Measurements from ENCODE around the gene VTI1A.
"Not testable (repeated sequence)": the region's sequence is repeated elsewhere in the genome, so short reads cannot be mapped to it uniquely, and the experiment has no call there.

VTI1A gene

GRCh38 chr10:112728118-112728883 lies 281.3 kb downstream of the VTI1A start:
- no peak for DNase-seq

GRCh38 chr10:112728997-112729396 lies 282.0 kb downstream of the VTI1A start:
- no peak for DNase-seq

- DNase-seq, result not testable (repeated sequence)
Observed at GRCh38 chr10:112731450-112731849, 284.4 kb downstream of the VTI1A start.

GRCh38 chr10:112732277-112732921 lies 285.4 kb downstream of the VTI1A start:
- peak; percentile 28 for DNase-seq

GRCh38 chr10:112735041-112735695 lies 288.2 kb downstream of the VTI1A start:
- no peak for DNase-seq

- DNase-seq, result no peak
Observed at GRCh38 chr10:112738606-112739591, 291.9 kb downstream of the VTI1A start.

- no peak for DNase-seq
Observed at GRCh38 chr10:112739592-112740353, 292.8 kb downstream of the VTI1A start.

GRCh38 chr10:112741830-112742402 lies 294.9 kb downstream of the VTI1A start:
- no peak for DNase-seq

- DNase-seq, result no peak
Observed at GRCh38 chr10:112744181-112745096, 297.4 kb downstream of the VTI1A start.

- no peak for DNase-seq
Observed at GRCh38 chr10:112746329-112746728, 299.3 kb downstream of the VTI1A start.

GRCh38 chr10:112750427-112751167 lies 303.6 kb downstream of the VTI1A start:
- no peak for DNase-seq

GRCh38 chr10:112751651-112752050 lies 304.6 kb downstream of the VTI1A start:
- no peak for DNase-seq

GRCh38 chr10:112752288-112752687 lies 305.3 kb downstream of the VTI1A start:
- DNase-seq, result no peak

GRCh38 chr10:112753961-112754411 lies 307.0 kb downstream of the VTI1A start:
- DNase-seq, result peak; percentile 34

- peak; percentile 32 for DNase-seq
Observed at GRCh38 chr10:112755446-112756234, 308.6 kb downstream of the VTI1A start.

GRCh38 chr10:112756235-112756527 lies 309.2 kb downstream of the VTI1A start:
- DNase-seq, result no peak

GRCh38 chr10:112758961-112759360 lies 311.9 kb downstream of the VTI1A start:
- DNase-seq, result no peak

- no peak for DNase-seq
Observed at GRCh38 chr10:112759496-112759895, 312.5 kb downstream of the VTI1A start.

GRCh38 chr10:112761256-112761655 lies 314.2 kb downstream of the VTI1A start:
- no peak for DNase-seq

Measured in femur (tissue), 1 donor.